Kidney epithelial cell (primary cell): ENCODE results near the gene SKIC8. TPM values are rescaled to one million over a fixed set of nuclear protein-coding genes. Genes with fewer than 3 reads are reported as not detected.
A peak's percentile ranks its signal among the peaks of the same experiment; 100 is the strongest.

Experiments
- DNase-seq: peaks from one replicate; pipeline ENCODE4 v3.0.0-alpha.2; 2010; ENCODE audit warnings: low read depth
- H3K27me3 ChIP-seq: 2 replicates; pipeline ENCODE4 v1.6.0; 2011; ENCODE audit warnings: low read length; ENCODE audit not compliant: control insufficient read depth, insufficient read depth
- H3K36me3 ChIP-seq: 2 replicates; pipeline ENCODE4 v1.5.1; 2011; ENCODE audit warnings: low read length; ENCODE audit not compliant: control insufficient read depth, insufficient read depth
- H3K4me3 ChIP-seq: 2 replicates; pipeline ENCODE4 v1.5.1; 2011; ENCODE audit warnings: low read depth, mild to moderate bottlenecking, control low read depth, low read length
- total RNA-seq: library from RNA; depleted of rRNA; stranded (reverse); fragments of >200 nt; gene quantifications from 2 replicates; pipeline ENCODE4 v1.2.3, GENCODE V29; 2015
- TF ChIP-seq, protein P1 (sequence below): IDR thresholded peaks from 2 replicates; pipeline ENCODE4 v1.5.1; 2011; ENCODE audit warnings: mild to moderate bottlenecking, moderate library complexity, low read length, control low read depth, inconsistent platforms; ENCODE audit not compliant: insufficient read depth, poor library complexity, severe bottlenecking

Gene SKIC8
- total RNA-seq, 1 donor from 2014 or later = 51.1 TPM

DNA sequence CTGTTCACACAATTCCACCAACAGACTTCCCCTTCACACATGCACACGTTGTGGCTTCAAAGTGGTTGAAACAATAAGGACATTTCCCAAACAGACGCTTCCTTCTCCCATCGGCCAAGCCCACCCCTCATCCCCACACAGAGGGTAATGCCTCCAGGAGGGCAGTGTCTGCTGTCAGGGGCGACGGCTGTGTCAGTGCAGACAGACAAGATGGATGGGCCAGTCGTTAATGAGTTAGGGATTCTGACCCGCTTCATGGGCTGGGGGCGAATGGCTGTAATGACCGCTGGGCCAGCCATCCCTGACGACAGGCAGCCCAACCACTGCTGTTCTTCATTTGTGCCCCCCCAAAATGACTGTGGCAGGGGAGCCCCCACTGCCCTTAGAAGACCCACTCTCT, 20.2 kb upstream of the SKIC8 start:
- TF ChIP-seq, protein P1, sequence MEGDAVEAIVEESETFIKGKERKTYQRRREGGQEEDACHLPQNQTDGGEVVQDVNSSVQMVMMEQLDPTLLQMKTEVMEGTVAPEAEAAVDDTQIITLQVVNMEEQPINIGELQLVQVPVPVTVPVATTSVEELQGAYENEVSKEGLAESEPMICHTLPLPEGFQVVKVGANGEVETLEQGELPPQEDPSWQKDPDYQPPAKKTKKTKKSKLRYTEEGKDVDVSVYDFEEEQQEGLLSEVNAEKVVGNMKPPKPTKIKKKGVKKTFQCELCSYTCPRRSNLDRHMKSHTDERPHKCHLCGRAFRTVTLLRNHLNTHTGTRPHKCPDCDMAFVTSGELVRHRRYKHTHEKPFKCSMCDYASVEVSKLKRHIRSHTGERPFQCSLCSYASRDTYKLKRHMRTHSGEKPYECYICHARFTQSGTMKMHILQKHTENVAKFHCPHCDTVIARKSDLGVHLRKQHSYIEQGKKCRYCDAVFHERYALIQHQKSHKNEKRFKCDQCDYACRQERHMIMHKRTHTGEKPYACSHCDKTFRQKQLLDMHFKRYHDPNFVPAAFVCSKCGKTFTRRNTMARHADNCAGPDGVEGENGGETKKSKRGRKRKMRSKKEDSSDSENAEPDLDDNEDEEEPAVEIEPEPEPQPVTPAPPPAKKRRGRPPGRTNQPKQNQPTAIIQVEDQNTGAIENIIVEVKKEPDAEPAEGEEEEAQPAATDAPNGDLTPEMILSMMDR = no peak
- H3K27me3 ChIP-seq = no peaks in the 10 kb centered on the region
- H3K36me3 ChIP-seq = no peaks in the 10 kb centered on the region
- DNase-seq = no peak
- H3K4me3 ChIP-seq = no peak overlapping the region

DNA sequence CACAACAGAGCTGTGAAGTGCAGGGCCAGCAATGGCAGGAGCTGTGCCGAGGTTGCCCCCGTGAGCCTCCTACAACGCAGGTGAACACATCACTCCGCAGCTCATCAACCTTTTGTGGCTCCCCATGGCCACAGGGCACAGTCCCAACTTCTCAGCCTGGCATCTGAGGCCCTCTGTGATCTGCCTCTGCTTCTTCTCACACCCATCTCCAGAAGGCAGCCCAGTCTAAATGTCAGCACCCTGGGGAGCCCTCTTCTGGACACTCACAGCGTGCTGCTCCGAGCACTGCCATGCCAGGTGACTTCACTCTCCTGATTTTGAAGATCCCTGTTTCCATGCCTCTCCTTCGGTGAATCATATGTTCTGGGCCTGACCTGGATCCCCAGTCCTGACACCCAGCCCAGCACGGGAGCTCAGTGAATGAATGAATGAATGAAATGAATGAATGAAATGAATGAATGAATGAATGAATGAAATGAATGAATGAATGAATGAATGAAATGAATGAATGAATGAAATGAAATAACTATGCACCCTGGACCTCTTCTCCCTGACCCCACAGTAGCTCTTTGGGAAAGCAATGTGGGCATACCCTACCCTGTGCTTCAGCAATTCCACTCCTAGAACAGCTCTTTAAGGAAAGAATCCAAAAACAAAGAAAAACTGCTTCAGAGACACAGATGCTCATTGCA, 17.9 kb upstream of the SKIC8 start:
- Histone ChIP-seq H3K27me3 (peaks cover 3% of the 10 kb centered on the region), H3K36me3 (no peaks in the 10 kb centered on the region), H3K4me3 (no peak overlapping the region)
- TF ChIP-seq, protein P1 = peak; percentile 11
- no peak for DNase-seq

DNA sequence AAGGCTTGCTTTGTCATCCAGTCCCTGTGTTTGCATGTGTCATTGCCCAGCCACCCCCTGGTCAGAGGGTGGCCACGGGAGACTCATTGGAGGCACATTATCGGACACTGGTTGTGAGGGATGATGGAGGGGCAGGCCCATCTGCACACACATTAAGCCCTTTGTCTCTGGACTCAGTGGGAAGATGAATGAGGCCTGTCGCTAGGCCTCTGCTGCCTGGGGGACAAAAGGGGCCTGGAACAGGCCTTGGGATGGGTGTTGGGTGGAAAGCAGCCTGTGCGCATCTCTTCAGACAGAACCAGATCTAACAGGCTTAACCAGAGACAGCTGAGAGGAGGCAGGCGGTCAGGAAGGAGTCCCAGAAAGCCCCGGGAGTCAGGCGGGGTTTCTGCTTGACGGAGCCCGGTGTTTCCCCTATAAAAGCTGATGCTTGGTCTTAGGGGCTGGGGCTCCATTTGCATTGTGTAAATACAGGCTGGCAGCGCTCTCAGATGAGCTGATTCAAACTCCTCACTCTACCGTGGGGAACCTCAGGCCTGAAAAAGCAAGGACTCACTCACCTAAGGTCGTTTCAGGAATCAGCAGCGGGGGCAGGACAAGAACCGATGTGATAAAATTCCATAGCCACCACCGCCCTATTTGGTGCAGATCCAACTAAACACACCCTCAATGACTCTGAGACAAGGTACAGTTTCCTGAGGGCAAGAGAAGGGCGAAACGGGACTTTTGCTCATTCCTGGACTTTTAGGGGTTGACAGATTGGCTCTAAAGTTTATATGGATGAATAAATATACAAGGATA, 17.1 kb upstream of the SKIC8 start:
- H3K36me3 ChIP-seq = no peaks in the 10 kb centered on the region
- TF ChIP-seq, protein P1 = no peak
- no peak for DNase-seq
- H3K27me3 ChIP-seq = peaks cover 3% of the 10 kb centered on the region
- no peak overlapping the region for H3K4me3 ChIP-seq

DNA sequence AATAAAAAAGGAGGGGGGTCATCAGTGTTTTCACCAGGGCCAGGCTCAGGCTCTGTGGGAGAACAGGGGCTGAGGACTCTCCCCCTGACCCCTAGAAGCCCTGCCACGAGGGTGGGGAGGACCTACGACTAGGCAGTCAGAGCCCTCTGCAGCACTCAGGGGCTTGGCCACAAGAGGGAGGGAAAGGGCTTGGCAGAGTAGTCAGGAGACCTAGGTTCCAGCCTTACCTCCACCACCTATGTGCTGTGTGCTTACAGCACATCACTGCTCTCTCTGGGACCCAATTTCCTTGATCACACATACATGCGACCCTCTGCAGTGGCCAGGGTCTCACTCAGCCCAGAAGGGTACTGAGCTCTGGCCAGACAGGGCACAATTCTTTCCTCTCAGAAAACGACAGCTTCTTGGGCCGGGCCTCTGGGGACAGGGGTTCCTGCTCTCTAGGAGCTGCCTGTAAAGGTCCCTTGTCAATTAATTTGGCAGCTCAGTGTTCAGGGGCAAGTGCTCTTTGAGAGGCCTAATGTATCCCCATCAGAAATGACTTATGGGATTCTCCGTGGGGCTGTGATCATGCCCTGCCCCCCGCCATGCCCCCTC, 16.4 kb upstream of the SKIC8 start:
- TF ChIP-seq, protein P1 = no peak
- Histone ChIP-seq H3K4me3 (no peak overlapping the region), H3K36me3 (no peaks in the 10 kb centered on the region), H3K27me3 (peaks cover 3% of the 10 kb centered on the region)
- no peak for DNase-seq

DNA sequence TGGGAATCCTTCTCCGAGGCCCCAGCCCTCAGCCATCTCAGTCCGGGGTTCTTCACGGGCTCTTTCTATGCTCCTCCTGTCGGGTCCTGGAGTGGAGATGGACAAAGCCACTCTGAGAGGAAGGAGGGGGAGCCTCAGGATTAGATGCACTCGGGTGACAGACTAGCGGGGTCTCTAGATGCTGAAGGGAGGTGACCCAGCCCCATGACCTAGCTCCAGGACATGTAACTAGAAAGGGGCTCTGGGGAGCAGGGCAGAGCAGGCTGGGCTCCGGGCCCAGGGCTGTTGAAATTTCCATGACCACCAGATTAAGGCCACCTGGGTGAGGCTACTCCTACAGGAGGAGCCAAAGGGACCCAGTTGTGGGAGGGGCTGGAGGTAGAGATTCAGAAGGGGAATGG, 14.8 kb upstream of the SKIC8 start:
- DNase-seq = no peak
- TF ChIP-seq, protein P1 = no peak
- peaks cover 3% of the 10 kb centered on the region for H3K27me3 ChIP-seq
- no peak overlapping the region for H3K4me3 ChIP-seq
- no peaks in the 10 kb centered on the region for H3K36me3 ChIP-seq
